ENCODE results near the gene IMMP2L.

GRCh38 chr7:111027396-111027795 is 534.9 kb downstream of the IMMP2L start:
- TF ChIP-seq NR1H2 (CRISPR knock-in tag; IDR thresholded peaks at IDR 0.05) = no peak
- TF ChIP-seq CTCF (IDR thresholded peaks at IDR 0.05) = no peak
- no peak for TF ChIP-seq ZNF263 (CRISPR knock-in tag; IDR thresholded peaks at IDR 0.05; ENCODE audit: low read depth)
- no peak for TF ChIP-seq ATF2 (CRISPR knock-in tag; IDR thresholded peaks at IDR 0.05; ENCODE audit: borderline replicate concordance, low read depth)
- TF ChIP-seq TP53 (CRISPR knock-in tag; IDR thresholded peaks at IDR 0.05) = no peak
- TF ChIP-seq PREB (CRISPR knock-in tag; IDR thresholded peaks at IDR 0.05; ENCODE audit: borderline replicate concordance) = no peak
- no peak for TF ChIP-seq ATF1 (CRISPR knock-in tag; IDR thresholded peaks at IDR 0.05)
- no peak for TF ChIP-seq ZNF232 (CRISPR knock-in tag; IDR thresholded peaks at IDR 0.05)
- TF ChIP-seq ETV6 (CRISPR knock-in tag; IDR thresholded peaks at IDR 0.05) = no peak
- TF ChIP-seq E2F1 (CRISPR knock-in tag; IDR thresholded peaks at IDR 0.05) = no peak
- no peak for TF ChIP-seq ERG (CRISPR knock-in tag; IDR thresholded peaks at IDR 0.05)
- no peak for TF ChIP-seq USF1 (CRISPR knock-in tag; IDR thresholded peaks at IDR 0.05)
- TF ChIP-seq CBFB (CRISPR knock-in tag; IDR thresholded peaks at IDR 0.05; ENCODE audit: low read depth) = no peak

Measured in WTC11 (cell line).